HG03520 (cell line): ENCODE results near the gene AUH.
"Not testable (repeated sequence)": the region's sequence is repeated elsewhere in the genome, so short reads cannot be mapped to it uniquely, and the experiment has no call there.

Experiments used
- ATAC-seq: cut with Tn5 transposase; IDR thresholded peaks from one replicate; pipeline ENCODE4 v1.9.1; 2021; ENCODE audit warnings: mild to moderate bottlenecking, moderate library complexity; ENCODE audit not compliant: unreplicated experiment

AUH gene, protein sequence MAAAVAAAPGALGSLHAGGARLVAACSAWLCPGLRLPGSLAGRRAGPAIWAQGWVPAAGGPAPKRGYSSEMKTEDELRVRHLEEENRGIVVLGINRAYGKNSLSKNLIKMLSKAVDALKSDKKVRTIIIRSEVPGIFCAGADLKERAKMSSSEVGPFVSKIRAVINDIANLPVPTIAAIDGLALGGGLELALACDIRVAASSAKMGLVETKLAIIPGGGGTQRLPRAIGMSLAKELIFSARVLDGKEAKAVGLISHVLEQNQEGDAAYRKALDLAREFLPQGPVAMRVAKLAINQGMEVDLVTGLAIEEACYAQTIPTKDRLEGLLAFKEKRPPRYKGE

DNA sequence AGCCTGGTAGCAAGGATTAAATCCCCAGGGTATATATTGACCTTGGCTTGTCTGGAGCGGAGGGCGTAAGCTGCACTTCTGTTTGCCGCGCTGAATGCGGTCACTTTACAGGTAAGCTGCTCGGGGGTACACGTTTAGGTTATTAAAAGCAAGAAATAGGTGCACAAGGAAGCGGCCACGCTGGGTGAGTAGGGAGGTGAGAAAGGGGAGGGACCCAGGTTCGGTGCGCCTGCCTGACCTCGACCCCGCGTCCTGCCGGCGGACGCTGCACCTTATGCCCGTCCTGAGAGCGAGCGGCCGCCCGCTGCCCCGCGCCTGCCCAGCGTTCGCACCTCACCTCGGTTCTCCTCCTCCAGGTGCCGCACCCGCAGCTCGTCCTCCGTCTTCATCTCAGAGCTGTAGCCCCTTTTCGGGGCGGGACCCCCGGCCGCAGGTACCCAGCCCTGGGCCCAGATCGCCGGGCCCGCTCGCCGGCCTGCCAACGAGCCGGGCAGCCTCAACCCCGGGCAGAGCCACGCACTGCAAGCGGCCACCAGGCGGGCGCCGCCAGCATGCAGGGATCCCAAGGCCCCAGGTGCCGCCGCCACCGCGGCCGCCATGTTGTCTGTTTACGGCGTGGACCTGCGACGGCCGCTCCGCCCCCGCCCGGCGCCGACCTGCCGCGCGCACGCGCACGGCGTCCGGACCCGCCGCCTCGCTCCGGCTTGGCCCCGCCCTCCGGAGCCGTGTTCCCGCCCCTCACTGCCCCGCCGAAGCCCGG lies at the start of gene AUH:
Gene AUH (minus strand): TSS at position 628 of the 760 bp plus-strand sequence. CDS start 29 bp downstream, at position 599.
- peak; percentile 84 for ATAC-seq

DNA sequence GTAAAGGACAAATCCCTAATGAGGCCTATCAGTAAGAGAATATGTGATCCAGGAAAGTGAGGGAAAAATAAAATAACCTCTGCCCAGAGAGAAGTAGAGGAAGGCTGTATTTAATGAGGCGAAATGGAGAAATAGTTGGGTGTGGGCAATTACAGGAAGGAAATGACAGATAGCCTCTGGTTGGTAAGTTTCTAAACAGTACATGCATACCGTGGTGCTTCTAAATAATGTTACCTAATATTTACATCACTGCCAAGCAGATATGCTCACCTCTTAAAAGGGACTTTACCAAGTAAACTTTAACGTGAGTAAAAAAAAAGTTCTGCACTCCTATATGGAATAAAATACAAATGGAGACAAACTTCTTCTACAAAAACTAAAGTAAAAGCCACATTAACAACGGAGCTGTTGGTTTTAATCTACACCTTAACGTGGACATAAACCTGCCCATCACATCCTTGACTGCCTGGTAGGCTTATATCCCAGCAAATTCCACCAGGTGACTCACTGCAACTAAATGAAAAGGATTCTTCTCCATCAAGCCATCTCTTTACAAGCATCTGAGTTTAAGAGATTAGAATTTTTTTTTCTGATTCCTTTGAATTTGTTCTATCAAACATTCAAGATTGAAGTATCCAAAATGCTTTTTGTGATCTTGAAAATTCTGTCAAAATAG lies 49.5 kb upstream of the AUH start:
- ATAC-seq, result no peak

DNA sequence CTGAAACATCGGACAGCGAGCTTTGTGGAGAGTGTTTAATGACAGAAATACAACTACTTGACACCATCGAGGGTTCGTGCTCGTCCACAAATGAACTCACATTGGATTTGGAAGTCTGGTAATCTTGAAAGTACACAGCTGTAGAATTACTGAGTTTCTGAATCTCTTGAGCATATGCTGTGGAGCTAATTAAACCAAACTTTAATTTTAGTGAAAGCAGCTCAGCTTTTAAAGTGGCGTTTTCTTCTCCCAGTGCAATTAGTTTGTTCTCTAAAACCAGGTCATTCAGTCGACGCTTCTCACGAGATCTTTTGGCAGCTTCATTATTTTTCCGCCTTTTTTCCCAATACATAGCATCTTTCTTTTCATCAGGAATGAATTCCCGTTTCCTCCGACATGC lies 48.4 kb upstream of the AUH start:
- no peak for ATAC-seq

DNA sequence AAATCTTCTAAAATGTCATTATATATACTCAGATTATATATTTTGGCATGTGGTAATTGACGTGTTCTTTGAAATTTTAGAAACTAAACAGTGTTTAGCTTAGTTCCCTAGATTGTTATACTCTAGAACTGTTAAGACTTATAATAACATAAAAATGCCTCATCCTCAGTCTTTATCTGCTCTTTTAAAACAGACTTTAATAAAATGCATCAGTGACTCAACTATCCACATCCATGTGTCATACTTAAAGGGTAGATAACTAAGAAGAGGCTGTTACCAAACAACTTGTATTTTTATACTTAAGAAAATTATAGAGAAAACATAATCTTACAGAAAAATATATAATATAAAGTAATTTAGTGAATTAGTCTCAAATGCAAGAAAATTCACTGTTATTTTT lies 46.8 kb upstream of the AUH start:
- ATAC-seq, result no peak

DNA sequence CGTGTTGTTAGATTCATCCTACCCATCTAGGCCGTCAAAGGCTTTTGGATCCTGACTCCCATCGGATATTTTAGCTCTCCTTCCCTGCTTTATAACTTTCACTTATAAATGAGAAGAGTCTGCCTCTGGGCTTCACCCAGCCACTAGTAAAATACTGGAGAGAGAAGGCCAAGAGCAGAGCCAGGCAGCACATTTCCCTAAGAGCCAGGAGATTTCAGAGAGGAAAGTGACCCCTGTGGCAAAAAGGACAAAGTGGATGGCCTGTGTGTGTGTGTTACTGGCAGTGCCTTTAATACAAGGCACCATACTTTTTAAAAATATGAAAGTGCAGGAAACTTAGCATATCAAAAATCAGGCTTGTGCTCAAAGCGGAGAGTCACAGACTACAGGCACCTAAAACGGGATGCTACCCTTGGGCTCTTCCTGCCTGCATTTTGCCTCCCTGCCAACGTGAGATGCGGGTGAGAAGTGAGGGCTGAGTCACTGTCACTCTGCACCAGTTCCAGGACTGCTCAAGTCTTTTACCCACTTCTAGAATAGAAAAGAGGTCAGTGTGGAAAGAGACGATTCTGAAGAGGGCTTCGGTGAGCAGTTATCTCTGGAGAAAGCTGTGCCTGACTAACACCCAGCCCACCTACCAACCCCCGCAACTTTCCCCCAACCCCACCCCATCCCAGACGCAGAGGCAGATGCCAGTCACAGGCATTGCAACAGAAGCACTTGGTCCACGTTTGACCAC lies 46.0 kb upstream of the AUH start:
- ATAC-seq, result no peak

DNA sequence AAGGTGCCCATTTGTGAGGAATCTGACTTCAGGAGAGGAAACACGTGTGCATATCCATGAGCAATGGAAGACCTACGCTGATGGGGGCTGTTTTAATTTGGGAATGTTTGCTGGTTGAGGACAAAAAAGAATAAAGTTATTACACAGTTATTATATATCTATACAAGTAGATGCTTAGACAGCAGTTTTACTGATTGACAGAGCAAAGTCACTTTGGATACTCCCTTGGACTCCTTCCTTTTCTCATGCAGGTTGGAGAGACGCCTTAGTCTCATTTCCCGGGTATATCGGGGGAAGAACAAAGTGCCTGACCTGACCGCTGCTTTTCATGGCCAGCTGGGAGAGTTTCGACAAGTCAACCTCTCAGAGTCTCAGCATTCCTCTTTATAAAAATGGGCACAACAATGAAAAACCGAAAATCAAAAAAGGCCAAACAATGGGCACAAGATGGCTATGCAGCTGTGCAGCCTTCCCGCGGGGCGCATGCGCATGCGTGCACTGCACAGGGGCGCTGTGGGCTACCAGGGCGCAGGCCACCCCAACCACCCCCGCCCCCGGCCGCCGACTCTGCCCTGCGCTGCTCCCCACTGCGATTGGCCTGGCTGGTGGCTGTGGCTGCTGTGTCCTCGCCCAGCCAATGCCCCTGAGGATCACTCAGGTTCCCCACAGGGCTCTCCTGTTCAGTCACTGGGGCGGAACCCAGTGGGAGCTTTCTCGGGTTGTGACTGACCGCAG lies 43.8 kb upstream of the AUH start:
- no peak for ATAC-seq

- no peak for ATAC-seq
Observed at GRCh38 chr9:91403665-91404543, 42.2 kb upstream of the AUH start.

- no peak for ATAC-seq
Observed at GRCh38 chr9:91398926-91399325, 37.2 kb upstream of the AUH start.

- no peak for ATAC-seq
Observed at GRCh38 chr9:91395553-91396471, 34.1 kb upstream of the AUH start.

GRCh38 chr9:91395106-91395552 lies 33.4 kb upstream of the AUH start:
- ATAC-seq, result no peak

DNA sequence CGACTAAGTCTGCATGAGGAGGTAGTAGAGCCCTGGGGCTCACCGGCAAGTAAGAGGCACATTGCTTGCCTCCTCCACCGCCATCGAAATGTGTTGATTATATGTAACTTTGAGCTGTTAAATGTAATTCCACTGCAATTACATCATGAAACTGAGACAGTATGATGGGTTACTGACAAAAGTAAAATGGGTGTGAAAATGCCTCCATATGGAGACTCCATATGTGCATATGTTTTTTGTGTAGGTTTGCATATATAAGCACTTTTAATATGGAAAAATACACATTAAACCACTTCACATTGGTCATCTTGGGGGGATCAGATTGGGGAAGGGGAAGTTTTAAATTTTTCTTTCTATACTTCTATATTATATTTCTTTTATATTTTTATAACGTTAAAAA lies 32.1 kb upstream of the AUH start:
- no peak for ATAC-seq

GRCh38 chr9:91392435-91392834 lies 30.7 kb upstream of the AUH start:
- no peak for ATAC-seq

GRCh38 chr9:91391818-91392217 lies 30.1 kb upstream of the AUH start:
- no peak for ATAC-seq

- ATAC-seq, result no peak
Observed at GRCh38 chr9:91391412-91391811, 29.7 kb upstream of the AUH start.

- ATAC-seq, result not testable (repeated sequence)
Observed at GRCh38 chr9:91389686-91390085, 28.0 kb upstream of the AUH start.

DNA sequence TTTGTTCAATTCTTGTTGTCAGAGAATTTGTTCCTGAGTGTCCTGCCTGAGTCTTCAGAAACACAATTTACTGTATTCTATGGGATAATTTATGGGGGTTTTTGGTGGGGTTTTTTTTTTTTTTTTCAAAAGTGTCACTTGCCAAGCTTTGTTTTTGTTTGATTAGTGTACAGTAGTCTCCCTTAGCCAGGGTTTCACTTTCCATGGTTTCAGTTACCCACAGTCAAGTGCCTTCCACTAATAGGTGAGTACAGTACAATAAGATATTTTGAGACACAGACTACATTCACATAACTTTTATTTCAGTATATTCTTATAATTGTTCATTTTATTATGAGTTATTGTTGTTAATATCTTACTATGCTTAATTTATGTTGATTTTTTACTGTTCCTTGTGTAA lies 25.0 kb upstream of the AUH start:
- no peak for ATAC-seq

DNA sequence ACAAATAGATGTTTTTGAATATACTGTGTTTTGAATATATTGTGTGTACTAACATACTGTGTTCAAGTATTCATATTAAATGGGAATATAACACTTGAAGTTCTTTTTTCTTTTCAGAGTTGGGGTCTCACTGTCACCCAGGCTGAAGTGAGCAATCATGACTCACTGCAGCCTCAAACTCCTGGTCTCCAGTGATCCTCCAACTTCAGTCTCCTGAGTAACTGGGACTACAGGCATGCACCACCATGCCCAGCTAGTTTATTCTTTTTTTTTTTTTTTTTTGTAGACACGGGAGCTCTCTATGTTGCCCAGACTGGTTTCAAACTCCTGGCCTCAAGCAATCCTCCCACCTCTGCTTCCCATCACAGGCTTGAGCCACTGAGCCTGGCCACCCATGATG lies 23.2 kb upstream of the AUH start:
- ATAC-seq, result no peak

GRCh38 chr9:91383577-91383976 lies 21.9 kb upstream of the AUH start:
- no peak for ATAC-seq
